ENCODE data around the gene ODF2L.
A peak's percentile ranks its signal among the peaks of the same experiment; 100 is the strongest.

Gene ODF2L

DNA sequence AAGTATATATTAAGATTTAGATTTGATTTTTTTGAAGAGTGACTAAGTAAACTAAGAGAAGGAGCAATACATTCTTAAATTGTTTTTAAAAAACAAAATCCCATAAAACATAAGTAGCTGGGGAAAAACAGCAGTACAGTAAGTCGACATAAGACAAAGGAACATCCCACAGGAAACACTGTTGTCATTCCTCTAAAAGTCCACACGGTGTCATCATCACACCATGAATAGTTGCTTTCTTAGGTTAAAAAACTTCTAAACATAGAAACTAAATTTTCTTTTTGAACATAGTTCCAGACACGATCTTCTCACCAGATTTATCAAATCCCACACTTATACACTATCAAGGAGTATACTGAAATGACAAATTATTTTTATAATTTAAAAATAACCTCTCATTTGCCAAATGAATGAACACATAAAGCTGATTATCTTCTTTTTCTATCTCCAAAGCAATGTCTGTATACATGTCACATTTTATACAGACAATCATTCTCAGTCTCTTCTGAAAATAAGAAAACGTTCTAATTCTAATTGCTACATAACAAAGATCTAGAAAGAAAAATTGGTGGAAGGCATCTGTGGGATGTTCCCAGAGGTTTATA is 15.8 kb downstream of the ODF2L start:
- peak; percentile 57 for DNase-seq (ENCODE audit: low spot score)
- H3K27ac ChIP-seq: no peak overlapping the region
- TF ChIP-seq, protein P1, sequence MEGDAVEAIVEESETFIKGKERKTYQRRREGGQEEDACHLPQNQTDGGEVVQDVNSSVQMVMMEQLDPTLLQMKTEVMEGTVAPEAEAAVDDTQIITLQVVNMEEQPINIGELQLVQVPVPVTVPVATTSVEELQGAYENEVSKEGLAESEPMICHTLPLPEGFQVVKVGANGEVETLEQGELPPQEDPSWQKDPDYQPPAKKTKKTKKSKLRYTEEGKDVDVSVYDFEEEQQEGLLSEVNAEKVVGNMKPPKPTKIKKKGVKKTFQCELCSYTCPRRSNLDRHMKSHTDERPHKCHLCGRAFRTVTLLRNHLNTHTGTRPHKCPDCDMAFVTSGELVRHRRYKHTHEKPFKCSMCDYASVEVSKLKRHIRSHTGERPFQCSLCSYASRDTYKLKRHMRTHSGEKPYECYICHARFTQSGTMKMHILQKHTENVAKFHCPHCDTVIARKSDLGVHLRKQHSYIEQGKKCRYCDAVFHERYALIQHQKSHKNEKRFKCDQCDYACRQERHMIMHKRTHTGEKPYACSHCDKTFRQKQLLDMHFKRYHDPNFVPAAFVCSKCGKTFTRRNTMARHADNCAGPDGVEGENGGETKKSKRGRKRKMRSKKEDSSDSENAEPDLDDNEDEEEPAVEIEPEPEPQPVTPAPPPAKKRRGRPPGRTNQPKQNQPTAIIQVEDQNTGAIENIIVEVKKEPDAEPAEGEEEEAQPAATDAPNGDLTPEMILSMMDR (conservative IDR thresholded peaks at IDR 0.05; ENCODE audit: low read depth): peak; percentile 76
- POLR2A ChIA-PET (ENCODE audit: low non-redundant PET): no interaction called here
- CTCF ChIA-PET: interaction anchor here (0.6 to 1.5 kb wide), 10 partner anchors 18 to 335 kb away, joined by 3 to 14 read pairs (median 3); no protein-coding TSS in a partner anchor

DNA sequence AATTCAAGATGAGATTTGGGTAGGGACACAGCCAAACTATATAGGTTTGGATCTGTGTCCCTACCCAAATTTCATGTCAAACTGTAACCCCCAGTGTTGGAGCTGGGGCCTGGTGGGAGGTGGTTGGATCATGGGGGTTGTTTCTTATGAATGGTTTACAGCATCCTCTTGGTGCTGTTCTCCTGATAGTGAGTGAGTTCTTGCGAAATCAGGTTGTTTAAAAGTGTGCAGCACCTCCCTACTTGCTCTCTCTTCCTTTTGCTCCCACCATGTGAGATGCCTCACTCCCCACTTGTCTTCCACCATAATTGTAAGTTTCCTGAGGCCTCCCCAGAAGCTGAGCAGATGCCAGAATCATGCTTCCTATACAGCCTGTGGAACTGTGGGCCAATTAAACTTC is 17.3 kb downstream of the ODF2L start:
- POLR2A ChIA-PET (ENCODE audit: low non-redundant PET): no interaction called here
- DNase-seq (ENCODE audit: low spot score): no peak
- CTCF ChIA-PET: interaction anchor here (0.6 kb wide), 2 partner anchors 30 to 167 kb away, joined by 3 read pairs; no protein-coding TSS in a partner anchor
- TF ChIP-seq, protein P1 (conservative IDR thresholded peaks at IDR 0.05; ENCODE audit: low read depth): no peak
- H3K27ac ChIP-seq: no peak overlapping the region

DNA sequence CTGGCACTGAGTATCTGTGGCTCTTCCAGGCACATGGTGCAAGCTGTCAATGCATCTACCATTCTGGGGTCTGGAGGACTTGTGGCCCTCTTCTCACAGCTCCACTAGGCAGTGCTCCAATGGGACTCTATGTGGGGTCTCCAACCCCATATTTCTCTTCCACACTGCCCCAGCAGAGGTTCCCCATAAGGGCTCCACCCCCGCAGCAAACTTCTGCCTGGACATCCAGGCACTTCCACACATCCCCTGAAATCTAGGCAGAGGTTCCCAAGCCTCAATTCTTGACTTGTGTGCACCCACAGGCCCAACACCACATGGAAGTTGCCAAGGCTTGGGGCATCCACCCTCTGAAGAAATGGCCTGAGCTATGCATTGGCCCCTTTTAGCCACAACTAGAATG is 18.8 kb downstream of the ODF2L start:
- TF ChIP-seq, protein P1 (conservative IDR thresholded peaks at IDR 0.05; ENCODE audit: low read depth): no peak
- no peak for DNase-seq (ENCODE audit: low spot score)
- POLR2A ChIA-PET (ENCODE audit: low non-redundant PET): no interaction called here
- CTCF ChIA-PET: no interaction called here
- no peak overlapping the region for H3K27ac ChIP-seq

DNA sequence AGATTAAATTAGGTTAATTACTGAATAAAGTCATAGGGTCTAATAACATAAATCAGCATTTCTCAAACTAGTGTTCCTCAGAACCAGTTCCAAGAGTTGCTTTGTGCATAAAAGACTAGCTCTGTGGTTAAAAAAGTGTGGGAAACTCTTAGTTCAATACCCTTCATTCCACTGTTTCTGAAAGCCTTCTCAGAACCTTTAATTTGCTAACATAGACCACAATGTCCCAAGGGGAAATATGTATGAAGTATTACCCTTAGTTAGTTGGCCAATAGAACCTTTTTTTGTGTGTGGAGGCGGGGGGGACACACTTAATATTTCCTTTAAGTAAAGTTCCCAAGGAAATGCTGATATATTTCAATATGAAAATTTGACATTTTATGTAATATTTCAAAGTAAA is 20.4 kb downstream of the ODF2L start:
- ChIA-PET CTCF (interaction anchor here (0.8 kb wide), 1 partner anchor 17 kb away, joined by 7 read pairs; no protein-coding TSS in a partner anchor), POLR2A (ENCODE audit: low non-redundant PET) (no interaction called here)
- TF ChIP-seq, protein P1 (conservative IDR thresholded peaks at IDR 0.05; ENCODE audit: low read depth): no peak
- no peak overlapping the region for H3K27ac ChIP-seq
- DNase-seq (ENCODE audit: low spot score): no peak

DNA sequence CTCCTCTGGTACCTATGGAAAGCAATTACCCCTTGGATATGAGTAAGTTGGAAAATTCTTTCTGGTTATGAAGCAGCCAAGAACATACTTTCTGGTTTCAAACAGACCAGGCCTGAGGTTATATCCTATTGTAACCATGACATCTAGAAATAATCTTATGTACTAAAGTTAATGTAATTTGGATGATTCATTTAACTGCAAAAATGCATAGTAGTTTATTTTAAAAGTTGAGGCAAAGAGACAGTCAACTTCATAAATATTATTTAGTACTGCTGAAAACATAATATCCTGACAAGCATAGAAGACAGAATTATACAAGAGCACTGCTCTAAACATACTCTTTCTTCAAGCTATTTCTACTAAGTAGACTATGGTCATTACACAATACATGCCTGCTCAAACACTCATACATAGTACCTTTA is 25.5 kb downstream of the ODF2L start:
- ChIA-PET POLR2A (ENCODE audit: low non-redundant PET) (no interaction called here), CTCF (no interaction called here)
- TF ChIP-seq, protein P1 (conservative IDR thresholded peaks at IDR 0.05; ENCODE audit: low read depth): no peak
- no peak overlapping the region for H3K27ac ChIP-seq
- no peak for DNase-seq (ENCODE audit: low spot score)

DNA sequence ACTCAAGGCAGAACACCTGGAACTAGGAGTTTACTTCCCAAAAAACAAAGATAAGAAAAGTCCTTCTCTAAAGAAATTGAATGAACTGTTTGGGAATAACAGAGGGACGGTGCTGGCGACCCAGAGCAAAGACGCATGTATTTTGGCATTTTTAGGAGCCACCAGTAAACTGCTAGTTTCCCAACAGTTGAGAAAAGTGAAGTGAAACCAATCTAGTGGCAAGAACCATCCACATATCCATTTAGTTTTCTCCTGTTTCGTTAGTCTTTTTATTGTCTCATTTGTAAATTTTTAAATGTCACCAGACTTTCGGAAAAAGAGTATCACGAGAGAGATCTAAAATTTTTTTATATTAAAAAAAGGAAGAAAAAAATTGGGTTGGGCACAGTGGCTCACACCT is 30.2 kb downstream of the ODF2L start:
- H3K27ac ChIP-seq: no peak overlapping the region
- CTCF ChIA-PET: interaction anchor here (0.7 kb wide), 1 partner anchor 1727 kb away, joined by 3 read pairs; no protein-coding TSS in a partner anchor
- DNase-seq (ENCODE audit: low spot score): no peak
- TF ChIP-seq, protein P1 (conservative IDR thresholded peaks at IDR 0.05; ENCODE audit: low read depth): no peak
- POLR2A ChIA-PET (ENCODE audit: low non-redundant PET): no interaction called here
